ENCODE results near the gene TCEA2.

Gene TCEA2

DNA sequence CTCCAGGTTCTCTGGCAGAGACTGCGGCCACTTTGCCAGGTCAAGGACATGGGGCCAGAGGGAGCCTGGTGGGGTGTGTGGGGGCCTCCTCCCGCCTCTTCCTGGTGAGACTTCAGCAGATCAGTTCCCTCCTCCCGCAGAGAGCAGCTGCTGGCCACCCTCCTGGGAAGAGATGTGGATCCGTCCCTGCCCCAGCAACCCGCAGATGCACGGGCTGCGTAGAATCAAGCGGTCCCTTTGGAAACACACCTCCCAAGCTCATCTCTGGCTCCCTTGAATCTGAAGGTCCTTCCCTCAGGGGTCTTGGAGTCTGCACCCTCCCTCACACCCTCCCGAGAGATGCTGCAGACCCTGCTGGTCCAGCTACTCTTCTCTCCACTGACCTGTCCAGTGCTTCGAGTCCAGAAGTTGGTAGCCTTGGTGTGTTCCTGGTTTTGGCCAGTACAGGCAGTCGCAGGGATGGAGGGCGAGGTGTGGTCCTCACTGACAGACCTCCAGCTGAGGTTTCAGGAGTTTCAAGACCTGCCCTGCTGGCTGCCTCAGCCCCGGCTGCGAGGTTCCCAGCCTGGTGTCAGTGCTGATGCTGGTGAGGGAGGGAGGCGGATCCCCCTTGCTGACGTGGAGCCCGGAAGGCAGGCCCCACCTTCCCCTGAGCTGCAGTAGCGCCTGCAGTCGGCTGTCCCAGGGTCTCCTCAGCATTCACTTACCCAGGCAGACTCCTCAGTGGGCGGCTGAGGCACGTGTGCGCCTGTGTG, 44.2 kb downstream of the TCEA2 start, which contains the start of gene NPBWR2:
TSS of gene NPBWR2 (minus strand) at position 585 of the 755 bp plus-strand sequence. CDS start 734 bp downstream, outside the sequence.
- Histone ChIP-seq H3K4me1 (peaks cover 26% of the 10 kb centered on the region), H3K36me3 (ENCODE audit: control insufficient read depth, insufficient read depth, low read length) (no peaks in the 10 kb centered on the region), H3K4me3 (ENCODE audit: low read depth, low read length) (no peak within 1 kb of the TSS), H3K27ac (no peak within 1 kb of the TSS), H3K79me2 (peaks cover 22% of the 10 kb centered on the region), H3K4me2 (ENCODE audit: low read length) (no peak within 1 kb of the TSS), H3K9me3 (ENCODE audit: control insufficient read depth, low read length) (no peaks in the 10 kb centered on the region), H2AFZ (no peak within 1 kb of the TSS), H3K27me3 (ENCODE audit: control insufficient read depth, insufficient read depth, low read length) (no peaks in the 10 kb centered on the region), H3K9ac (no peak within 1 kb of the TSS)
- TF ChIP-seq, protein P1, sequence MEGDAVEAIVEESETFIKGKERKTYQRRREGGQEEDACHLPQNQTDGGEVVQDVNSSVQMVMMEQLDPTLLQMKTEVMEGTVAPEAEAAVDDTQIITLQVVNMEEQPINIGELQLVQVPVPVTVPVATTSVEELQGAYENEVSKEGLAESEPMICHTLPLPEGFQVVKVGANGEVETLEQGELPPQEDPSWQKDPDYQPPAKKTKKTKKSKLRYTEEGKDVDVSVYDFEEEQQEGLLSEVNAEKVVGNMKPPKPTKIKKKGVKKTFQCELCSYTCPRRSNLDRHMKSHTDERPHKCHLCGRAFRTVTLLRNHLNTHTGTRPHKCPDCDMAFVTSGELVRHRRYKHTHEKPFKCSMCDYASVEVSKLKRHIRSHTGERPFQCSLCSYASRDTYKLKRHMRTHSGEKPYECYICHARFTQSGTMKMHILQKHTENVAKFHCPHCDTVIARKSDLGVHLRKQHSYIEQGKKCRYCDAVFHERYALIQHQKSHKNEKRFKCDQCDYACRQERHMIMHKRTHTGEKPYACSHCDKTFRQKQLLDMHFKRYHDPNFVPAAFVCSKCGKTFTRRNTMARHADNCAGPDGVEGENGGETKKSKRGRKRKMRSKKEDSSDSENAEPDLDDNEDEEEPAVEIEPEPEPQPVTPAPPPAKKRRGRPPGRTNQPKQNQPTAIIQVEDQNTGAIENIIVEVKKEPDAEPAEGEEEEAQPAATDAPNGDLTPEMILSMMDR (IDR thresholded peaks at IDR 0.05) = no peak

GRCh38 chr20:64107736-64108457, 44.9 kb downstream of the TCEA2 start:
- Histone ChIP-seq H3K27me3 (ENCODE audit: control insufficient read depth, insufficient read depth, low read length) (no peaks in the 10 kb centered on the region), H2AFZ (no peak overlapping the region), H3K4me1 (peaks cover 32% of the 10 kb centered on the region), H3K4me2 (ENCODE audit: low read length) (no peak overlapping the region), H3K36me3 (ENCODE audit: control insufficient read depth, insufficient read depth, low read length) (no peaks in the 10 kb centered on the region), H3K27ac (no peak overlapping the region), H3K79me2 (peaks cover 22% of the 10 kb centered on the region), H3K9ac (no peak overlapping the region), H3K9me3 (ENCODE audit: control insufficient read depth, low read length) (no peaks in the 10 kb centered on the region), H3K4me3 (ENCODE audit: low read depth, low read length) (no peak overlapping the region)
- TF ChIP-seq, protein P1 (IDR thresholded peaks at IDR 0.05) = no peak

GRCh38 chr20:64108731-64109681, 46.0 kb downstream of the TCEA2 start:
- Histone ChIP-seq H3K27ac (no peak overlapping the region), H3K27me3 (ENCODE audit: control insufficient read depth, insufficient read depth, low read length) (no peaks in the 10 kb centered on the region), H3K4me2 (ENCODE audit: low read length) (no peak overlapping the region), H3K4me3 (ENCODE audit: low read depth, low read length) (no peak overlapping the region), H3K9me3 (ENCODE audit: control insufficient read depth, low read length) (no peaks in the 10 kb centered on the region), H3K36me3 (ENCODE audit: control insufficient read depth, insufficient read depth, low read length) (no peaks in the 10 kb centered on the region), H3K9ac (no peak overlapping the region), H3K79me2 (peaks cover 22% of the 10 kb centered on the region), H2AFZ (no peak overlapping the region), H3K4me1 (peaks cover 40% of the 10 kb centered on the region)
- TF ChIP-seq, protein P1 (IDR thresholded peaks at IDR 0.05) = no peak

- no peak overlapping the region for H3K4me2 ChIP-seq (ENCODE audit: low read length)
- peaks cover 13% of the 10 kb centered on the region for H3K79me2 ChIP-seq
- no peak overlapping the region for H2AFZ ChIP-seq
- no peak overlapping the region for H3K4me3 ChIP-seq (ENCODE audit: low read depth, low read length)
- no peaks in the 10 kb centered on the region for H3K9me3 ChIP-seq (ENCODE audit: control insufficient read depth, low read length)
- peaks cover 31% of the 10 kb centered on the region for H3K4me1 ChIP-seq
- no peaks in the 10 kb centered on the region for H3K27me3 ChIP-seq (ENCODE audit: control insufficient read depth, insufficient read depth, low read length)
- TF ChIP-seq, protein P1 (IDR thresholded peaks at IDR 0.05) = no peak
- H3K27ac ChIP-seq = no peak overlapping the region
- H3K36me3 ChIP-seq (ENCODE audit: control insufficient read depth, insufficient read depth, low read length) = no peaks in the 10 kb centered on the region
- no peak overlapping the region for H3K9ac ChIP-seq
Observed at GRCh38 chr20:64109831-64110391, 46.9 kb downstream of the TCEA2 start.

All from parathyroid adenoma (tissue), 2 donors.